ENCODE data around the gene UTP14A. TPM values are rescaled to one million over a fixed set of nuclear protein-coding genes. Genes with fewer than 3 reads are reported as not detected.

The UTP14A gene
- total RNA-seq, 1 donor from 2014 or later = 24.4 TPM

- DNase-seq (ENCODE audit: low read depth) = no peak
These were observed 39.2 kb downstream of the UTP14A start for GRCh38 chrX:129945131-129945530.

GRCh38 chrX:129953334-129953648 lies 47.3 kb downstream of the UTP14A start:
- no peak for DNase-seq (ENCODE audit: low read depth)

GRCh38 chrX:129953881-129954280 lies 47.9 kb downstream of the UTP14A start:
- DNase-seq (ENCODE audit: low read depth) = no peak

- DNase-seq (ENCODE audit: low read depth) = no peak
These were observed 48.8 kb downstream of the UTP14A start for GRCh38 chrX:129954804-129955203.

- no peak for DNase-seq (ENCODE audit: low read depth)
These were observed 49.7 kb downstream of the UTP14A start for GRCh38 chrX:129955682-129956081.

GRCh38 chrX:129956145-129956544 lies 50.2 kb downstream of the UTP14A start:
- DNase-seq (ENCODE audit: low read depth) = no peak

- DNase-seq (ENCODE audit: low read depth) = no peak
These were observed 50.8 kb downstream of the UTP14A start for GRCh38 chrX:129956765-129957164.

- DNase-seq (ENCODE audit: low read depth) = no peak
These were observed 51.5 kb downstream of the UTP14A start for GRCh38 chrX:129957241-129958082.

GRCh38 chrX:129958083-129958465 lies 52.1 kb downstream of the UTP14A start:
- no peak for DNase-seq (ENCODE audit: low read depth)

- no peak for DNase-seq (ENCODE audit: low read depth)
These were observed 53.0 kb downstream of the UTP14A start for GRCh38 chrX:129958814-129959492.

- no peak for DNase-seq (ENCODE audit: low read depth)
These were observed 53.5 kb downstream of the UTP14A start for GRCh38 chrX:129959493-129959832.

- peak; percentile 33 for DNase-seq (ENCODE audit: low read depth)
These were observed 55.5 kb downstream of the UTP14A start for GRCh38 chrX:129961180-129962083.

GRCh38 chrX:129963729-129964128 lies 57.8 kb downstream of the UTP14A start:
- no peak for DNase-seq (ENCODE audit: low read depth)

- DNase-seq (ENCODE audit: low read depth) = no peak
These were observed 59.2 kb downstream of the UTP14A start for GRCh38 chrX:129965166-129965565.

- DNase-seq (ENCODE audit: low read depth) = no peak
These were observed 63.0 kb downstream of the UTP14A start for GRCh38 chrX:129968968-129969367.

GRCh38 chrX:129976441-129976840 lies 70.5 kb downstream of the UTP14A start:
- no peak for DNase-seq (ENCODE audit: low read depth)

Other genes with a start within 250 kb of the UTP14A start
- not detected in 2 replicates for gene XPNPEP2, start 167.2 kb upstream of the UTP14A start, total RNA-seq
- gene SASH3, start 126.2 kb upstream of the UTP14A start, total RNA-seq = not detected in 2 replicates
- 22.6 and 23.4 TPM in 2 replicates for gene ZDHHC9, start 62.3 kb upstream of the UTP14A start, total RNA-seq
- 0.69 and 9.4 TPM in 2 replicates for gene BCORL1, start 76.5 kb downstream of the UTP14A start, total RNA-seq
- 22.7 and 23.3 TPM in 2 replicates for gene ELF4, start 204.3 kb downstream of the UTP14A start, total RNA-seq

All from renal cortical epithelial cell (primary cell).